HEK293 (cell line): ENCODE results near the gene ZYX.
"Not testable (repeated sequence)": the region's sequence is repeated elsewhere in the genome, so short reads cannot be mapped to it uniquely, and the experiment has no call there.

Source experiments
- CTCF ChIA-PET: fragments of 350-600 bp; formaldehyde crosslinking; extraction: SDS; loops from one replicate; lab custom pipeline; 2021; ENCODE audit warnings: antibody characterized with exemption; lab: Yijun Ruan, JAX
- POLR2A ChIA-PET: fragments of 300-600 bp; formaldehyde crosslinking; extraction: SDS; loops from one replicate; lab custom pipeline; 2020; ENCODE audit warnings: antibody characterized with exemption, inconsistent platforms; lab: Yijun Ruan, JAX
- H3K27ac ChIP-seq: fragments of 200-500 bp; sonication (Bioruptor generic); 2 replicates; pipeline ENCODE4 v1.5.1; 2014; ENCODE audit warnings: low read depth, low read length, control low read depth, inconsistent platforms; ENCODE audit errors: extremely low read depth
- H3K36me3 ChIP-seq, 2 experiments: fragments of 200-500 bp in 1 of 2; sonication (Bioruptor generic) in 1 of 2; 1 replicate in 1 of 2; 2 replicates in 1 of 2; pipeline ENCODE4 v1.5.1; 2014 to 2017; ENCODE audit warnings: inconsistent platforms in 2 of 2, low read length in 2 of 2; ENCODE audit not compliant: control insufficient read depth in 2 of 2, insufficient read depth in 1 of 2
- H3K4me1 ChIP-seq: fragments of 200-500 bp; sonication (Bioruptor generic); 2 replicates; pipeline ENCODE4 v1.5.1; 2014; ENCODE audit warnings: mild to moderate bottlenecking, low read length, inconsistent platforms; ENCODE audit not compliant: control insufficient read depth, insufficient read depth
- H3K4me3 ChIP-seq: 2 replicates; pipeline ENCODE4 v1.5.1; 2011; ENCODE audit warnings: low read depth, mild to moderate bottlenecking, control low read depth, low read length, moderate library complexity
- H3K9me3 ChIP-seq: fragments of 200-500 bp; sonication (Bioruptor generic); 2 replicates; pipeline ENCODE4 v1.5.1; 2014; ENCODE audit warnings: low read depth, low read length, inconsistent platforms; ENCODE audit not compliant: control insufficient read depth, insufficient read depth
- GLIS1 ChIP-seq: fragments of 450-650 bp; formaldehyde crosslinking; IDR thresholded peaks from 2 replicates; pipeline ENCODE4 v1.5.1; 2016; ENCODE audit warnings: missing biosample characterization, missing genetic modification characterization
- ZNF10 ChIP-seq: fragments of 450-650 bp; formaldehyde crosslinking; IDR thresholded peaks from 2 replicates; pipeline ENCODE4 v1.5.1; 2017; ENCODE audit warnings: missing biosample characterization, missing genetic modification characterization
- ZNF600 ChIP-seq: fragments of 450-650 bp; formaldehyde crosslinking; IDR thresholded peaks from 2 replicates; pipeline ENCODE4 v1.5.1; 2016; ENCODE audit warnings: missing biosample characterization, missing genetic modification characterization
- ZNF610 ChIP-seq: fragments of 450-650 bp; formaldehyde crosslinking; IDR thresholded peaks from 2 replicates; pipeline ENCODE4 v1.5.1; 2016; ENCODE audit warnings: missing biosample characterization, missing genetic modification characterization, borderline replicate concordance
- ZNF664 ChIP-seq: fragments of 450-650 bp; formaldehyde crosslinking; IDR thresholded peaks from 2 replicates; pipeline ENCODE4 v1.5.1; 2016; ENCODE audit warnings: missing biosample characterization, missing genetic modification characterization
- ZNF777 ChIP-seq: fragments of 450-650 bp; formaldehyde crosslinking; IDR thresholded peaks from 2 replicates; pipeline ENCODE4 v1.5.1; 2017; ENCODE audit warnings: missing biosample characterization, missing genetic modification characterization, borderline replicate concordance
- ZNF830 ChIP-seq: fragments of 450-650 bp; IDR thresholded peaks from 2 replicates; pipeline ENCODE4 v1.5.0; 2018; ENCODE audit warnings: missing biosample characterization, missing genetic modification characterization, low read depth, mild to moderate bottlenecking, moderate library complexity
- ZNF843 ChIP-seq: fragments of 450-650 bp; formaldehyde crosslinking; IDR thresholded peaks from 2 replicates; pipeline ENCODE4 v1.5.1; 2016; ENCODE audit warnings: missing biosample characterization, missing genetic modification characterization
- TF ChIP-seq, protein P1 (sequence below): fragments of 450-650 bp; formaldehyde crosslinking; IDR thresholded peaks from 2 replicates; pipeline ENCODE4 v1.5.1; 2016; ENCODE audit warnings: missing biosample characterization, missing genetic modification characterization, low read depth
- TF ChIP-seq, protein P2 (sequence below): fragments of 450-650 bp; formaldehyde crosslinking; IDR thresholded peaks from 2 replicates; pipeline ENCODE4 v1.5.1; 2017; ENCODE audit warnings: missing biosample characterization, missing genetic modification characterization
- TF ChIP-seq, protein P3 (sequence below): fragments of 450-650 bp; formaldehyde crosslinking; IDR thresholded peaks from 2 replicates; pipeline ENCODE4 v1.5.1; 2016; ENCODE audit warnings: missing biosample characterization, missing genetic modification characterization

Gene ZYX

DNA sequence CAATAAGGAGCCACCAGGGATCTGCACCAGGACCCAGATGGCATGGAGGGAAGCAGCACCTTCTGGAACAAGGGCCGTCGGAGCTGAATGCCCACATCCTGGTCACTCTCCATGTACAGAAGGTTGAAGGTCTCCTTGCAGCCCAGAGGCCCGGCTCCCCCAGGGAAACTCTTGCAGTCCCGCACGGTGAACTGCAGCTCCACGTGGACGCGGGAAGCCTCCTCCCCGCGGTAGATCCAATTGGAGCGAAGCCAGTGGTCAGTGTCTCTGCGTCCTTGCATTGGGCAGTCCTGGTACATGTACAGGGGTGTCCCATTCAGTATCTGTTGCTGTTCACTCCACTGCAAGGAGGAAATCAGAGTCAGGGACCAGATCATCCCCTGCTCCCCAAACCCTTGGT is 20.1 kb downstream of the ZYX start:
- POLR2A ChIA-PET: interaction anchor here (0.7 to 0.9 kb wide), 2 partner anchors 9 kb away, joined by 6 to 7 read pairs; no protein-coding TSS in a partner anchor
- H3K4me3 ChIP-seq: no peak overlapping the region
- no peaks in the 10 kb centered on the region for H3K4me1 ChIP-seq
- no peaks in the 10 kb centered on the region for H3K36me3 ChIP-seq
- CTCF ChIA-PET: interaction anchor here (0.5 to 1.6 kb wide), 3 partner anchors 11 to 393 kb away, joined by 3 to 7 read pairs (median 5); no protein-coding TSS in a partner anchor
- H3K9me3 ChIP-seq: no peaks in the 10 kb centered on the region
- H3K27ac ChIP-seq: no peak overlapping the region
- no peak for TF ChIP-seq ZNF664
- TF ChIP-seq ZNF830 (tag by site-specific recombination): no peak
- TF ChIP-seq ZNF600 (tag by site-specific recombination): no peak
- TF ChIP-seq GLIS1 (tag by site-specific recombination): no peak
- no peak for TF ChIP-seq ZNF10 (tag by site-specific recombination)
- no peak for TF ChIP-seq ZNF610 (tag by site-specific recombination)
- TF ChIP-seq, protein P1, sequence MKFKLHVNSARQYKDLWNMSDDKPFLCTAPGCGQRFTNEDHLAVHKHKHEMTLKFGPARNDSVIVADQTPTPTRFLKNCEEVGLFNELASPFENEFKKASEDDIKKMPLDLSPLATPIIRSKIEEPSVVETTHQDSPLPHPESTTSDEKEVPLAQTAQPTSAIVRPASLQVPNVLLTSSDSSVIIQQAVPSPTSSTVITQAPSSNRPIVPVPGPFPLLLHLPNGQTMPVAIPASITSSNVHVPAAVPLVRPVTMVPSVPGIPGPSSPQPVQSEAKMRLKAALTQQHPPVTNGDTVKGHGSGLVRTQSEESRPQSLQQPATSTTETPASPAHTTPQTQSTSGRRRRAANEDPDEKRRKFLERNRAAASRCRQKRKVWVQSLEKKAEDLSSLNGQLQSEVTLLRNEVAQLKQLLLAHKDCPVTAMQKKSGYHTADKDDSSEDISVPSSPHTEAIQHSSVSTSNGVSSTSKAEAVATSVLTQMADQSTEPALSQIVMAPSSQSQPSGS: no peak
- TF ChIP-seq, protein P2, sequence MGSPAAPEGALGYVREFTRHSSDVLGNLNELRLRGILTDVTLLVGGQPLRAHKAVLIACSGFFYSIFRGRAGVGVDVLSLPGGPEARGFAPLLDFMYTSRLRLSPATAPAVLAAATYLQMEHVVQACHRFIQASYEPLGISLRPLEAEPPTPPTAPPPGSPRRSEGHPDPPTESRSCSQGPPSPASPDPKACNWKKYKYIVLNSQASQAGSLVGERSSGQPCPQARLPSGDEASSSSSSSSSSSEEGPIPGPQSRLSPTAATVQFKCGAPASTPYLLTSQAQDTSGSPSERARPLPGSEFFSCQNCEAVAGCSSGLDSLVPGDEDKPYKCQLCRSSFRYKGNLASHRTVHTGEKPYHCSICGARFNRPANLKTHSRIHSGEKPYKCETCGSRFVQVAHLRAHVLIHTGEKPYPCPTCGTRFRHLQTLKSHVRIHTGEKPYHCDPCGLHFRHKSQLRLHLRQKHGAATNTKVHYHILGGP (tag by site-specific recombination): no peak

DNA sequence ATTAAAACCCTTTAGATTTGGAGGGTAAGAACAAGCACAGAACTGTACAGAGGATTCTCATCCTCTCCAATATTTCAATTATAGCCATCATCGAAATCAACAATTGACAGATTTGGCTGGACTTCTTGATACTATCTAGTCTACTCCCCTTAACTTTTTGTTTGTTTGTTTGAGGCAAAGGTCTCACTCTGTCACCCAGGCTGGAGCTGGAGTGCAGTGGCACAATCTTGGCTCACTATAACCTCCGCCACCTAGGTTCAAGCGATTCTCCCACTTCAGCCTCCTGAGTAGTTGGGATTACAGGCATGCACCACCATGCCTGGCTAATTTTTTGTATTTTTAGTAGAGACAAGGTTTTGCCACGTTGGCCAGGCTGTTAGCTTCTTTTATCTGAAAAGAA is 21.1 kb downstream of the ZYX start:
- POLR2A ChIA-PET: interaction anchor here (0.6 to 1.4 kb wide), 3 partner anchors 10 to 16 kb away, joined by 4 to 9 read pairs (median 7); no protein-coding TSS in a partner anchor
- not testable (repeated sequence) for H3K4me1 ChIP-seq, H3K4me3 ChIP-seq, H3K27ac ChIP-seq, H3K9me3 ChIP-seq, H3K36me3 ChIP-seq
- CTCF ChIA-PET: interaction anchor here (1.3 to 1.7 kb wide), 4 partner anchors 10 to 162 kb away, joined by 3 to 7 read pairs (median 4); no protein-coding TSS in a partner anchor

DNA sequence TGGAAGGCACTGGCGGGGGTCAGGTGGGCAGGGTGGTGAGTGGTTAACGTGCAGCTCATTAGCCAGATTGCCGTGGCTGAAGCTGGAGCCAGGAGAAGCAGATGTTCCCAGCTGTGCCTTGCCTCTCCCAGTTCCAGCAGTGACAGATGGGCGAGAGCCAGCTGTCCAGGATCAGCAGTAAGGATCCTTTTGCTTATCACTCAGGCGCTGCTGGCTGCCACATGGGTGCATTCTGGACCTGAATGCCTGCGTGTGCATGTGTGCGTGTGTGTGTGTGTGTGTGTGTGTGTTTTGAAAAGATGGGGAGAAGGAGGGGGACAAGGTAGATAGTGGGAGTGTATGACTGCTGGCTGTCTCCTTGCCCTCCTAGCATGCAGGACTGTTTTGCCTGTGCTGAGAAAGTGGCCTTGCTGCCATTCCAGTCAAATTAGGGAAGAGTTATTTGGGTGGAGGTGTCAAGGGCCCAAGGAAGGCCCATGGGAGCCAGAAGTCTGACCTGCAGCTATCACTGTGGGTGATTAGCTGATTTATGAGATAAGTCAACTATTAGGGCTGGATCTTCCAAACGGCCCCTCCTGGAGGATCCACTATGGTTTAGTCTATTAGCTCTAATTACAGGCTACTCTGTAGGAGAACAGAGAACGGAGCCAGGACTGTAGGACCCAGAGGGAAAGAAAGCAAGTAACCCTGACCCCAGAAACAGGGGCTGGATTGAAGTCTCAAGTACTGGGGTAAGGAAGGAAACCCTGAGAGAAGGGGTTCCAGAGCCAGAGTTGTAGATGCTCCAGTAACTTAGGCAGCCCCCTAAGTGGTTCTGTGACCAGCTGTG is 24.2 kb downstream of the ZYX start:
- Histone ChIP-seq H3K4me1 (no peaks in the 10 kb centered on the region), H3K27ac (no peak overlapping the region), H3K4me3 (no peak overlapping the region), H3K9me3 (no peaks in the 10 kb centered on the region), H3K36me3 (no peaks in the 10 kb centered on the region)
- CTCF ChIA-PET: interaction anchor here (0.6 to 3.6 kb wide), 8 partner anchors 11 to 1453 kb away, joined by 3 to 20 read pairs (median 4); partner anchors contain the start of gene FAM131B
- POLR2A ChIA-PET: interaction anchor here (1.0 kb wide), 1 partner anchor 26 kb away, joined by 3 read pairs; no protein-coding TSS in a partner anchor
- TF ChIP-seq, protein P3, sequence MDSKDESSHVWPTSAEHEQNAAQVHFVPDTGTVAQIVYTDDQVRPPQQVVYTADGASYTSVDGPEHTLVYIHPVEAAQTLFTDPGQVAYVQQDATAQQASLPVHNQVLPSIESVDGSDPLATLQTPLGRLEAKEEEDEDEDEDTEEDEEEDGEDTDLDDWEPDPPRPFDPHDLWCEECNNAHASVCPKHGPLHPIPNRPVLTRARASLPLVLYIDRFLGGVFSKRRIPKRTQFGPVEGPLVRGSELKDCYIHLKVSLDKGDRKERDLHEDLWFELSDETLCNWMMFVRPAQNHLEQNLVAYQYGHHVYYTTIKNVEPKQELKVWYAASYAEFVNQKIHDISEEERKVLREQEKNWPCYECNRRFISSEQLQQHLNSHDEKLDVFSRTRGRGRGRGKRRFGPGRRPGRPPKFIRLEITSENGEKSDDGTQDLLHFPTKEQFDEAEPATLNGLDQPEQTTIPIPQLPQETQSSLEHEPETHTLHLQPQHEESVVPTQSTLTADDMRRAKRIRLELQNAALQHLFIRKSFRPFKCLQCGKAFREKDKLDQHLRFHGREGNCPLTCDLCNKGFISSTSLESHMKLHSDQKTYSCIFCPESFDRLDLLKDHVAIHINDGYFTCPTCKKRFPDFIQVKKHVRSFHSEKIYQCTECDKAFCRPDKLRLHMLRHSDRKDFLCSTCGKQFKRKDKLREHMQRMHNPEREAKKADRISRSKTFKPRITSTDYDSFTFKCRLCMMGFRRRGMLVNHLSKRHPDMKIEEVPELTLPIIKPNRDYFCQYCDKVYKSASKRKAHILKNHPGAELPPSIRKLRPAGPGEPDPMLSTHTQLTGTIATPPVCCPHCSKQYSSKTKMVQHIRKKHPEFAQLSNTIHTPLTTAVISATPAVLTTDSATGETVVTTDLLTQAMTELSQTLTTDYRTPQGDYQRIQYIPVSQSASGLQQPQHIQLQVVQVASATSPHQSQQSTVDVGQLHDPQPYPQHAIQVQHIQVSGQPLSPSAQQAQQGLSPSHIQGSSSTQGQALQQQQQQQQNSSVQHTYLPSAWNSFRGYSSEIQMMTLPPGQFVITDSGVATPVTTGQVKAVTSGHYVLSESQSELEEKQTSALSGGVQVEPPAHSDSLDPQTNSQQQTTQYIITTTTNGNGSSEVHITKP (tag by site-specific recombination): peak; percentile 33; the same call in 1 of the 2 replicates
- TF ChIP-seq ZNF777 (no peak), ZNF843 (tag by site-specific recombination) (no peak)
- TF ChIP-seq, protein P1: no peak
- TF ChIP-seq, all 188 proteins: peak for 1
